GM12891 (cell line): ENCODE data around the gene CFDP1.
"Not testable (repeated sequence)": the region's sequence is repeated elsewhere in the genome, so short reads cannot be mapped to it uniquely, and the experiment has no call there.

Experiments used
- DNase-seq: peaks from one replicate; pipeline ENCODE4 v3.0.0; 2011; ENCODE audit warnings: low spot score; ENCODE audit not compliant: insufficient read length
- FAIRE-seq: peaks from 2 replicates; lab custom pipeline; 2011; peaks lifted over from hg19 to GRCh38; lab: Jason Lieb, UNC
- PAX5 ChIP-seq: IDR thresholded peaks from 2 replicates; pipeline ENCODE4 v1.6.1; 2011; ENCODE audit warnings: low read length, moderate library complexity, mild to moderate bottlenecking; ENCODE audit not compliant: insufficient read depth, severe bottlenecking
- POLR2A ChIP-seq: IDR thresholded peaks from 2 replicates; pipeline ENCODE4 v1.6.1; 2011; ENCODE audit warnings: low read depth, low read length, control low read depth
- POLR2AphosphoS5 ChIP-seq: IDR thresholded peaks from 2 replicates; pipeline ENCODE4 v1.6.1; 2011; ENCODE audit warnings: low read depth, low read length, control low read depth
- POU2F2 ChIP-seq: IDR thresholded peaks from 2 replicates; pipeline ENCODE4 v1.6.1; 2011; ENCODE audit warnings: low read depth, mild to moderate bottlenecking, control low read depth, low read length, moderate library complexity
- SPI1 ChIP-seq: IDR thresholded peaks from 2 replicates; pipeline ENCODE4 v1.6.1; 2011; ENCODE audit warnings: low read depth, low read length, control low read depth
- TAF1 ChIP-seq: IDR thresholded peaks from 2 replicates; pipeline ENCODE4 v1.6.1; 2011; ENCODE audit warnings: low read depth, low read length, control low read depth

Gene CFDP1

DNA sequence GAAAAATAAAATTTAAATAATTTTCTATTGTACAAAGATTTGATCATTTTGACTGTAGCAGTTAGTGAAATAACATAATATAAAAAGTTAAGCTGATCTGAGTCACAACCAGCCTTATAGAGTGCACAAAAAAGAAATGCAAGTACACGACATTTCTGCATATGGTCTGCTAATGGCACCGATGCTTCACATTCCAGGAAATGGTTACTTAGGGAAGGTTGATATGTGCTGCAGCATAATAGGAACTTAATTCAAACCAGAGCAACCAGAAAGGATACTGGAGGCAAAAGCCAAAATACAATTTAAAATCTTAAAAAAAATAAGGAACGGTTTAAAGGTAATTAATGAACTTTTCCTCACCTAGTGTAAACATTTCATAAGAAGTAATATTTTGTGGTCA, 10.0 kb upstream of the CFDP1 start:
- DNase-seq (no peak), FAIRE-seq (no peak)
- TF ChIP-seq POLR2AphosphoS5 (no peak), SPI1 (no peak), POU2F2 (no peak), POLR2A (no peak)

DNA sequence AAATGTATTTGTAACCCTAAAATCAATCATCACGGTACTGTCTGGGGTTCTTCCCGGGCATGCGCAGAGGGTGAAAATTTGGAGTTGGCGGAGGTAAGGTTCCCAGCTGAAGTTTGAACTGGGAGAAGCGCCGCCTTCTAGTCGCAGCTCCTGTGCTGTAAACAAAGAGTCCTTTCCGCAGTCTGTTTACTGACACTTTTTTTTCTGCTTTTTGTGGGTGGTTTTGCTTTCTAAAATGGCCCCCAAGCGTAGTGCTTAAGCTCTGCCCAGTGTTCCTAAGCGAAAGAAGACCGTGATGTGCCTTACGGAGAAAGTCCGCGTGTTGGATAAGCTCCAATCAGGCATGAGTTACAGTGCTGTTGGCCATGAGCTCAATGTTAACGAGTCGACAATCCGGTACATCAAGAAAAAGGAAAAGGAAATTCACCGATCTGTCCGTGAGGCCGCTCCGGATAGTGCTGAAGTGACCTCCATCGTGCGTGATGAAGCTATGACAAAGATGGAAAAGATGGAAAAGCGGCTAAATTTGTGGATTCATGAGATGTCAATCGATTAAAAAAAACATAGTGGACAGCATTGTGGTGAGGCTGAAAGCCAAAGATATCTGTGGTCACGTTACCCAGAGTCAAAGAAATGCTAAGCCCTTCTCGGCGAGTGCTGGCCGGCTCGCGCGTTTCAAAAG, 570 bp upstream of the CFDP1 start:
- FAIRE-seq (no peak), DNase-seq (peak; percentile 47)
- peak; percentile 54; the same call in 1 of the 2 replicates for TF ChIP-seq POLR2AphosphoS5
- no peak for TF ChIP-seq SPI1
- no peak for TF ChIP-seq PAX5
- TF ChIP-seq POU2F2 = peak; percentile 27; the same call in 1 of the 2 replicates
- peak; percentile 75 for TF ChIP-seq TAF1
- TF ChIP-seq POLR2A = peak; percentile 72

DNA sequence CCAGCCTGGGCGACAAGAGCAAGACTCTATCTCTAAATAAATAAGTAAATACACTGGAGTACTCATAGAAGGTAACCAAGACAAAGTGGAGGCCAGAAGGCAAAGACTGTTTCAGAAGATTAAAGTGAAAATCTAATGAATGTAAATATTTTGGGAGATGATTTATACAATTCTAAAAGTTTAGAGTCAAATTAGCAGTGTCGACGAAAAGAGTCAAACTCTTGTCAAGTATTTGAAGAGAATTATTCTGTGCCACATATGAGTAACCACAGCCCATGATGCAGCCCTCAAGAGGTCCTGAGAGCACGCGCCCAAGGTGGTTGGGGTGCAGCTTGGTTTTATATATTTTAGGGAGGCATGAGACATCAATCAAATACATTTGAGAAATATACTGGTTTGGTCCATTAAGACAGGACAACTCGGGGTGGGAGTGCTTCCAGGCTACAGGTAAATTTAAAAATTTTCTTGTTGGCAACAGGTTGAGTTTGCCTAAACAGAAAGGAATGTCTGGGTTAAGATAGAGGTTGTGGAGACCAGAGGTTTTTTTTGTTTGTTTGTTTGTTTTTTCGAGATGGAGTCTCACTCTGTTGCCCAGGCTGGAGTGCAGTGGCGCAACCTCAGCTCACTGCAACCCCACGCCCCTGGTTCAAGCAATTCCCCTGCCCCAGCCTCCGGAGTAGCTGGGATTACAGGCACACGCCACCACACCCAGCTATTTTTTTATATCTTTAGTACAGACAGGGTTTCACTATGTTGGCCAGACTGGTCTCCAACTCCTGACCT, 3.5 kb downstream of the CFDP1 start:
- TF ChIP-seq TAF1 (no peak), POU2F2 (no peak), SPI1 (no peak), PAX5 (no peak), POLR2AphosphoS5 (no peak), POLR2A (no peak)
- DNase-seq (no peak), FAIRE-seq (no peak)

DNA sequence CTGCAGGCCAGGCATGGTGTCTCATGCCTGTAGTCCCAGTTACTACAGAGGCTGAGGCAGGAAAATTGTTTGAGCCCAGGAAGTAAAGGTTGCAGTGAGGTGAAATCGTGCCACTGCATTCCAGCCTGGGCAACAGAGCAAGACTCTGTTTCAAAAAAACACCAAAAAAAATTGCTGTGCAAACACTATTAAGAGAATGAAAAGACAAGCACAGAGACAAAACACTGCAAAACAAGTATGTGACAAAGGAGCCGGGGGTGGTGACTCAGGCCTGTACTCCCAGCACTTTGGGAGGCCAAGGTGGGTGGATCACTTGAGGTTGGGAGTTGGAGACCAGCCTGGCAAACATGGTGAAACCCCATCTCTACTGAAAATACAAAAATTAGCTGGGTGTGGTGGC, 6.8 kb downstream of the CFDP1 start:
- not testable (repeated sequence) for FAIRE-seq, DNase-seq

DNA sequence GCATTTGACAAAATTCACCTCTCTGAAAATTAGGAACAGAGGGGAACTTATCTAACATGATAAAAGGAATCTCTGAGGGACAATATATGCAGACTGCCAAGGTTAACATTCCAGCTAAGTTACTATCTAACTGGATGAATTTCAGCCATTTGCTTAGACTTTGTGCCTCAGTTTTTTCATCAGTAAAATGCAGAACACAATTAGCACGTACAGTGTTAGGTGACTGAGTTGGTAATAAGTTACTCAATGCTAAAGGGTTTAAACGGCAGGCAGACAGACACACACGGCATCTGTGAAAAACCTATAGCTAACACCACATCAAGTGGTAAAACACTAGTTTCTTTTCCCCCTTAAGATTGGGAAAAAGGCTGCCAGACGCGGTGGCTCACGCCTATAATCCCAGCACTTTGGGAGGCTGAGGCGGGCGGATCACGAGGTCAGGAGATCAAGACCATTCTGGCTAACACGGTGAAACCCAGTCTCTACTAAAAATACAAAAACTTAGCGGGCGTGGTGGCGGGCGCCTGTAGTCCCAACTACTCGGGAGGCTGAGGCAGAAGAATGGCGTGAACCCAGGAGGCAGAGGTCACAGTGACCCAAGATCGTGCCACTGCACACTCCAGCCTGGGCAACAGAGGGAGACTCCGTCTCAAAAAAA, 9.1 kb downstream of the CFDP1 start:
- not testable (repeated sequence) for DNase-seq, FAIRE-seq

DNA sequence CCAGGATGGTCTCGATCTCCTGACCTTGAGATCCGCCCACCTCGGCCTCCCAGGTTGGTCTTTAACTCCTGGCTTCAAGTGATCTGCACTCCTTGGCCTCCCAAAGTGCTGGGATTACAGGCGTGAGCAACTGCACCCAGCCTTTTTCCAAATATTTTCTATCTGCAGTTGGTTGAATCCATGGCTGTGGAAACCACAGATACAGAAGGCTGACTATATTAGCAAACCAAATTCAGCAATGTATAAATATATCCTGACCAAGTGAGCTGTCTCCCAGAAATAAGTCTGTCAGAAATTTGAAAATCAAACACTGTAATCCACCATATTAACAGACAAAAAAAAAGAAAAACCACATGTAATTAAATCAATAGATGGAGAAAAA, 9.6 kb downstream of the CFDP1 start:
- DNase-seq (no peak), FAIRE-seq (no peak)
- TF ChIP-seq POLR2AphosphoS5 = no peak
- TF ChIP-seq SPI1 = no peak
- TF ChIP-seq POLR2A = no peak
- no peak for TF ChIP-seq POU2F2
- TF ChIP-seq TAF1 = no peak
- TF ChIP-seq PAX5 = no peak

DNA sequence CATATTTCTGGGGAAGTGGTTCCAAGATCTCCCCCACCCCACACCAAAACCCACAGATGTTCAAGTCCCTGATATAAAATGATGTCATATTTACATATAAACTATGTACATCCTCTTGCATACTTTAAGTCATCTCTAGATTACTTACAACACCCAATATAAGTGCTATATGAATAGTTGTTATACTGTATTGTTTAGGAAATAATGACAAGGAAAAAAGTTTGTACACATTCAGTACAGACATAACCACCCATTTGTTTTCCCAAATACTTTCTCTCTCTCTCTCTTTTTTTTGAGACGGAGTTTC, 11.5 kb downstream of the CFDP1 start:
- TF ChIP-seq POU2F2 = no peak
- no peak for DNase-seq
- no peak for FAIRE-seq

DNA sequence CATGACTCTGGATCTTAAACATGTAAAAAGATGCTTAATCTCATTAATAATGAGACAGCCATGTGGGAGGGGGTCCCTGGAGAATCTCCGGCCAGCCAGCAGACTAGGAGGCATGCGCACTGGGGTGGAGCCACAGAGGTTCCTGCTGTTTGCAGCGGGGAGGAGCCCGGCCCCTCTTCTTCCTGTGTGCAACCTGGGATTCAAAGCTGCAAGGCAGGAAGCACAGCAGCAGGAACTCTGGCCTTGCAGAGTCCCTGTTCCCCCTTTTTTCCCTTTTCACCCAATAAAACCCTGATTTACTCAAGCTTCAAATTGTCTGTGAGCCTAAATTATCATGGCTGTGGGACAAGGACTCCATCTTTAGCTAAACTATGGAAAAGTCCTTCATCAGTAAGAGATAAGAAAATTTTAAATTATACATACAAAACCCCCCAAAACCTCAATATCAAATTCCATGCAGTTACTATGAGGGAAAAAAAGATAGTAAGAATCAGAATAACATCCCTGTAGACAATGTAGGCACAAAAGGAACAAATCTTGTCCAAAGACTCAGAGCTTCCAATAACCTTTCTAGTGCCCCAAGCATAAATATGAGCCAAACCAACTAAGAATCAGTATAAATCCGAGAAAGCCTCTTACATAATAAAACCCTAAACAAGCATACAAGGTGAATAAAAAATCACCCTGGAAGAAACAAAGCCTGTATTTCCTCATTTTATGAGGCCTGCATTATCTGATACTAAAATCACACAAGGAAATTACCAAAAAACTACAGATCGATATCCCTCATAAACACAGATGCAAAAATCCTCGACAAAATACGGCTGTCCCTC, 12.1 kb downstream of the CFDP1 start:
- FAIRE-seq (peak; percentile 78), DNase-seq (no peak)
- TF ChIP-seq POLR2A (peak; percentile 43; the same call in 1 of the 2 replicates), SPI1 (no peak), PAX5 (no peak)

DNA sequence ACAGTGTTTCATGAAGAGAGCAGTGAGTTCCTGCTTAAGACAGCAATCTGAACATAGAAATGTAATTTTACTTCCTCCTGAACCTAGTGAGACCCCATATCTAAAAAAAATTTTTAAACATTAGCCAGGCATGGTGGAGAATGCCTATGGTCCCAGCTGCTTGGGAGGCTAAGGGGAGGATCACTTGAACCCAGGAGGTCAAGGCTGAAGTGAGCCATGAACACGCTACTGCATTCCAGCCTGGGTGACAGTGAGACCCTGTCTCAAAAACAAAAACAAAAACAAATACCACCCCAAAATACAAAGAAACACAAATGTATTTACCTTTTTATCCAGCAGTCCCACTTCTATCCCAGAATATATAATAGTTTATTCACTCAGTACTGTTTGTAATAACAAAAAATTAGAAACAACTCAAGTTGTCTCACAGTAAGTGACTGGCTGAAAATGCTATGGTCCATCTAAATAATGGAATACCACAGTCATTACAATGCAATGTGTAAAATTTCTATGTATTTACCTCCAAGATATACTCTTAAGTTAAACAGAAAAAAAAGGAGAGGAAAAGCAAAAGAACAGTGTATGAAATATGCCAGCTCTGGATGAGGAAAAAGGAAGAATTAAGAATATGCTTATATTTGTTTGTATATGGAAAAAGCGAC, 16.3 kb downstream of the CFDP1 start:
- no peak for FAIRE-seq
- TF ChIP-seq TAF1 (no peak), POLR2A (no peak), PAX5 (no peak), SPI1 (no peak)
- no peak for DNase-seq
